NCI-H69 (cell line): ENCODE results near the gene SF3B5.
"Not testable (repeated sequence)": the region's sequence is repeated elsewhere in the genome, so short reads cannot be mapped to it uniquely, and the experiment has no call there.

Experiments
- DNase-seq: peaks from one replicate; lab custom pipeline; 2025; lab: John Stamatoyannopoulos, UW

SF3B5 gene

DNA sequence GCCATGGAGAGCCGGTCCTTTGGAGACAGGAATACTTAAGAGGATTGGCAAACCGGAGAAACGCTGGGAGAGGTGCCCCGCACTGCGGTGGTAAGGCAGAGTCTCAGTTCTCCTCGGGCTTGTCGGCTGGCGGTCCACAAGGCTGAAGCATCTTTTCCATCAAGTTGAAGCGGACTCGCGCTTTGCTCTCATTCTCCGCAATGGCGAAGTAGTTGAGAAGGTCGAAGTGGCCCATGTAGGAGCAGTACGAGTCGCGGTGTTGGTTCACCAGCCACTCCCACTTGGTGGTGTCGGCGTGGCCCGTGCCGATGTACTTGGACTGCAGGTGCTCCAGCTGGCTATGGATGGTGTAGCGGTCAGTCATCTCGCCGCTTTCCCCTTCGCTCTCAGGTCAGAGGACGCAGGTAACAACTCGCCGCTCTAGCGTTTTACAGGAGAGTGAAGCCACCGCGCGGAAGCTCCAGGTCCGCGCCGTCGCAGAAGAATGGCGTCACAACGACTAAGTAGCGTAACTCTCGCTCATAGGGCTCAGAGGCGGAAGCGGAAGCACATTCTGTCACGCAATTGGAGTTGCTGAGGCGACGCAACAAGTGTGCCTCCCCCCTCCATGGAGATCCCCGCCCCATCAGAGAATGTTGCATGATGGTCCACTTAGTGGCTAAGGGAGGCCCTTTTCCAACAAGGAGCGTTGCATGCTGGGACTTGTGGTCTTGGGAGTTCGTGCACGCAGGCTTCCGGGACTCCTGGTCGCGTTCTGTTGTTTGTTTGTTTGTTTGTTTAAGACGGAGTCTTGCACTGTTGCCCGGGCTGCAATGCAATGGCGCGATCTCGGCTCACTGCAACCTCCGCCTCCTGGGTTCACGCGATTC is at the start of gene SF3B5:
Gene SF3B5 (minus strand): TSS at position 440 of the 869 bp plus-strand sequence. CDS start 76 bp downstream, at position 364.
- DNase-seq, result peak; percentile 100

- DNase-seq, result no peak
These were observed 49.6 kb upstream of the SF3B5 start for GRCh38 chr6:144144996-144145395.

DNA sequence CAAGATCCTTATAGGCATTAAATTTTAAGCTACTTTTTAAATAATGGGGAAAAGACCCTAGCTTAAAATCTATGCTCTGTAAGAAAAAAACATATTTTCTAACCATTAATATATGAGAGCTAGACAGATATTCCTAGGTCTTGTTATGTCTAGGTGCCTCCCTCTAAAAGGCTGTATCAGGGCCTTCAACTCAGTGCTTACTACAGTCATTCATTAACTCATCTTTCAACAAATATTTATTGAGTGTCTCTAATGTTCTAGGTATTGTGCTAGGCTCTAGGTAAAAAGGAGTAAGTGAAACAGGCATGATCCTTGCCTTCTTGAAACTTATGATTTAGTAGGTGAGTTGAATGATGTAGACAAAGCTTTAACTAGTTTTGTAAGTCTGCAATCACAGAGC is 48.5 kb upstream of the SF3B5 start:
- DNase-seq, result no peak

GRCh38 chr6:144143106-144143505 is 47.7 kb upstream of the SF3B5 start:
- DNase-seq, result no peak

DNA sequence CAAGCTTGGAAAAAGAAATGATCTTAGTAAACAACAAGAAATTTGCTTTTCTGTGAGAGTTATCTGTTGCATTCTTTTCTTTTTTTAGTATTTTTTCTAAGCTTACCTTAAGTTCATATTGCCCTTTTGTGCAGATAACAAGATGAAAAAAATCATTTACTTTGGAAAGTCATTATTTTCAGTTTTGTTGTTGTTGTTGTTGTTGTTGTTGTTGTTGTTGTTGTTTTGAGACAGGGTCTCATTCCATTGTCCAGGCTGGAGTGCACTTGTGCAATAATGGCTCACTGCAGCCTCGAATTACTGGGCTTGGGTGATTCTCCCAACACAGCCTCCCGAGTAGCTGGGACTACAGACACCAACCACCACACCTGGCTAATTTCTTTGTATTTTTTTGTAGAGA is 46.1 kb upstream of the SF3B5 start:
- no peak for DNase-seq

DNA sequence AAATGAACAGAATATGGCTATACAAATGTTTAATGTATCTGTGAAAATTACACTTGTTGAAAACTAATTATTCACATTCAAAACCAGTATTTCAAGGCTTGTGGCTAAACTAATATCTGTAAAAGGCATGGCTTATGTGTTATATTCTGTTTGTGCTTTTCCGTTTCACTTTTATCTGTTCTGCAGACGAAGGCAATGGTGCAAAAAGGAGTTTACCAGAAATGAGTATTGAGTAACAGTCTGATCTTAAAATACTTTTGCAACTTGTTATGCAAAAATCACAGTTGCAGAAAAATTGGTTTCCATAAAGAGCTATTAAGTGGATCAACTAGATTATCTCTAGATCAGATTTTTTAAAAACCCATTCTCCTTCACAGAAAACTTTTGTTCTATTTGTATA is 45.5 kb upstream of the SF3B5 start:
- DNase-seq, result no peak

DNA sequence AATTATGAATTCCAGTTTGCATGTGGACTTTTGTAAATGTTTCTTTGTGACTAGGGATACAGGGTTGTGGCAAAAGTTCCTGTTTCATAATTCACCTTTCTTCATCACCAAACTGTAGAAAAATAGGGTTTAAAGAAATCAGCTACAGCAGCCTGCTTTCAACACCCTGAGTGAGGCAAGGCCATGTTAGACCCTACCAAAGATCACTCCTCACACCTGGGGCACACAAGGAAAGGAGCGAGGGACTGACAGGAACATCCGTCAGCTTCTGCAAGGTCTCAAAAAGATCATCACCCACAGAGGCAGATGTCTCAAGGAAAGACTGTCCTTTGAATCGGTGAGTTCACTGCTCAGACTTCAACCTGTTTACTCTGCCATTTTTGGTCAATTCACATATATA is 44.4 kb upstream of the SF3B5 start:
- DNase-seq, result no peak

GRCh38 chr6:144138542-144138941 is 43.2 kb upstream of the SF3B5 start:
- DNase-seq, result no peak

DNA sequence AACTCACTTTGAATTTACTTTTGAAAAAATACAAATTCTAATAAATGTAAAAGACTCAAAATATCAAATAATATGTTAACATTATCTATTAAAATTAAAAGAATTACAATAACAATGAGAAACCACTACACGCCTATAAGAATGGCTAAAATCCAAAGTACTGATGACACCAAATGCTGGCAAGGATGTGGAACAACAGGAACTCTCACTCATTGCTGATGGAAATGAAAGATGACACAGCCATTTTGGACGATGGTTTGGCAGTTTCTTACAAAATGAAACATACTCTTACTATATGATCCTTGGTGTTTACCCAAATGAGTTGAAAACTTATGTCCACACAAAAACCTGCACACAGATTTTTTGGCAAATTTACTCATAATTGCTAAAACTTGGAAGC is 39.4 kb upstream of the SF3B5 start:
- no peak for DNase-seq

- no peak for DNase-seq
These were observed 38.8 kb upstream of the SF3B5 start for GRCh38 chr6:144134176-144134575.

GRCh38 chr6:144133225-144133821 is 38.0 kb upstream of the SF3B5 start:
- no peak for DNase-seq

- not testable (repeated sequence) for DNase-seq
These were observed 36.9 kb upstream of the SF3B5 start for GRCh38 chr6:144132167-144132690.

DNA sequence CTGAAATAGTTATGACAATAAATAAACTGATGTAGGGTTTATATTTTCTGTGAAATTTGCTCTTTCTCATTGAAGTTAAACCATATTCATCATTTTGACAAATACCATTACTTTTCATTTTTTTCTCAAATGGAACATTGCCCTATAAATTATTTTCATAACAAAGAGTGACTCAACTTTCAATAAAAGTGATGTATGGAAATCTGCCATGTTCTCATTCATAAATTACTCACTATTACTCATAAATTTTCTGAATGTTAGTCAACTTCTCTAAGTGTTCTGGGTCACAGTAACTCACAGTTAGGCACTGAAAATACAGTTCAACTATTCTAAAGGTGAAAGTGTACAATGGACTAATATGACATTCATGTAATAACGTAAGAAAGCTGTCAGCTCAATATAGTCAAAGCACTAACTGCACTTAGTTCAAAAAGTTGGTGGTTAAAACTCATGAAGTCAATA is 35.9 kb upstream of the SF3B5 start:
- no peak for DNase-seq

- no peak for DNase-seq
These were observed 34.1 kb upstream of the SF3B5 start for GRCh38 chr6:144129469-144129868.

- no peak for DNase-seq
These were observed 31.7 kb upstream of the SF3B5 start for GRCh38 chr6:144127097-144127496.

DNA sequence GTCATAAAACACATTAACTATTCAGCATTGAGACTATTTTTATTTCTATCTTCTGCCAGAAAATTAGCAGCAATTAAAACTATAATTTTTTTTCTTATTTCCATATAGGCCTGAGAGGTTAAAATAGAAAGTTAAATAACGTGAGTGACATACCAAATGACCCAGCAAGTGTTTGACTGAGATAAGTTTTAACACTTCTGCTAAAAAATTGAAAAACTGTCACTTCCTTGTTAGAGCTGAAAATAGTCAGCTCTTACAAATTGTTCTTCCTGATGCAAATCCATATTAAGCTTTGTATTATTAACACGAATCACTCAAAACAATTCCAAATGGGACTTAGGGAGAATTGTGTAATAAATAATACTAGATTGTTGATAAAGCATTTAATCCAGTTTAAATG is 28.5 kb upstream of the SF3B5 start:
- DNase-seq, result no peak

DNA sequence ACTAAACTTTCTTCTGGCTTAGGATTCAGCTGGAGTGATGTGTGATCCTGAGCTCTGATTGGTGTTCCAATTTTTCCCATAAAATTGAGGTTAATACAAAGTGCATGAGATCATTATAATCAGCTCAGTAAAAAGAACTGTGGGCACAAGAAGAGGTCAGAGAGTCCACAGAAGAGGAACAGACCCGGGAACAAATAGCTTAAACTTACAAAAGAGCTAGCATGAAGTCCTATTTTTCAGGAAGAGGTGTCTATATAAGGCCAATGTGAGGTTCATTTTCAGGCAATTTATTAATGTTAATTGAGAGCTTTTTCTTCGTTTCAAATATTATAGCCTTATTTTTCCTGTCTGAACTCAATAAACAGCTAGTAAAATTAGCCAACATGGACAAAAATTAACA is 28.0 kb upstream of the SF3B5 start:
- no peak for DNase-seq

- no peak for DNase-seq
These were observed 27.5 kb upstream of the SF3B5 start for GRCh38 chr6:144122861-144123260.

DNA sequence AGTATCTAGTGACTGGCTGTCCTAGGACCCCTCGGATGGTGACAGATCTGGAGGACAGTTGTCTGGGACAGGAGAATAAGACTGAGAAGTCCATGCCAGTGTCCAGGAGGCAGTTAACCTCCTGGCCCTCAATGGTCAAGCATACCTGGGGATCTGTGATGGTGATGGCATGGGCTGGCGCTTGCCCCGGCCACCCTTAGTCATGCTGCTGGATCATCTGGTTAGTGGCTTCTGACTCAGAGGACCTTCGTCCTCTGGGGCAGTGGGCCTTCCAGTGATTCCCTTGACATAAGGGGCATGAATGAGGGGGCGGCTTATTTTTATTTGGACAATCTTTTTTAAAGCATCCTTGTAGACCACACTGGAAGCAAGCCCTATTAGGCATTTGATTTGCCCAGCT is 24.0 kb upstream of the SF3B5 start:
- no peak for DNase-seq

GRCh38 chr6:144115219-144115618 is 19.8 kb upstream of the SF3B5 start:
- no peak for DNase-seq

GRCh38 chr6:144113366-144113765 is 18.0 kb upstream of the SF3B5 start:
- no peak for DNase-seq

DNA sequence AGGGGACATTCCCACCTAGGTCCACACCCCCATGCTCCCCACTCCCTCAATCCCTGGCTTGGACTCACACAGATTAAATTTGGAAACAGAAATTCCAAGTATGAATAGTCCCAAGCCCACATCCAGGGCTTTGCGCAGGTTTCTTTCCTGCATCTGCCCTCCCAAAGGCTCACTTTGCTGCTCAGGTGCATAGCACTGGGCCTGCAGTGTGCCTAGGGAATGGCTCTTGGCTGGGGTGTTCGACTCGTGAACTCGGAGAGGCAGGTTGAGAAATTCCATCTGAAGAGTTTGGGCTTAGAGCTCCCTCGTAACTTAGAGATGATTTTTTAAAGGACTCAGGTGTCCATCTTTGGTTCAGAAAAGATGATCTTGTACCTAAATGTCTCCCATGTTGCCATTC is 14.8 kb upstream of the SF3B5 start:
- DNase-seq, result no peak

DNA sequence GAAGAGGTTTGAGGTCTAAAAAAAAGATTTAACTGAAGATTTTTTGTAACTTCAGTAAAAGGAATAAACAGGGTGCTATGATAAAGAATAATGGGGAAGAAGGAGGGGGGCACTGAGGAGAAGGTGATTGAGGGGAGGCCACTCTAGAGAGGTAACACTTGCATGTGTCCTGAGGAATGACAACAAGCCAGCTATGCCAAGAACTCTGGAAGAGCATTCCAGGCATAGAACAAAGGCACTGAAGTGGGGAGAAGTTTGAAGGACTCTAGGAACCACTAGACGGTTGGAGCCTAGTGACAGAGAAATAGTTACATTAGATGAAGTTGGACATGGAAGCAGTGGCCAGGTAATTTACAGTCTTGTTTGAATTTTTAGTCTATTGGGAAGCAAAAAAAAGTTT is 10.8 kb upstream of the SF3B5 start:
- DNase-seq, result no peak
